GM23248 (cell line): ENCODE measurements around the gene HOXA13. TPM values are rescaled to one million over a fixed set of nuclear protein-coding genes. Genes with fewer than 3 reads are reported as not detected.

Source experiments
- DNase-seq: peaks from one replicate; pipeline ENCODE4 v3.0.0-alpha.2; 2015
- H2AFZ ChIP-seq: fragments of 200-600 bp; sonication (generic); 2 replicates; pipeline ENCODE4 v1.6.1; 2016; ENCODE audit warnings: antibody characterized with exemption
- H3F3A ChIP-seq: fragments of 200-600 bp; sonication (generic); 2 replicates; pipeline ENCODE4 v1.6.1; 2016; ENCODE audit warnings: mild to moderate bottlenecking, antibody characterized with exemption, mixed run types; ENCODE audit not compliant: insufficient read depth
- H3K27ac ChIP-seq: fragments of 200-600 bp; sonication (generic); 2 replicates; pipeline ENCODE4 v1.5.1; 2016; ENCODE audit warnings: mild to moderate bottlenecking
- H3K27me3 ChIP-seq: fragments of 200-600 bp; sonication (generic); replicated peaks from 2 replicates; pipeline ENCODE4 v1.6.1; 2016; ENCODE audit warnings: mild to moderate bottlenecking; ENCODE audit not compliant: insufficient read depth
- H3K36me3 ChIP-seq: fragments of 200-600 bp; sonication (generic); 2 replicates; pipeline ENCODE4 v1.6.1; 2016; ENCODE audit warnings: low read depth, mild to moderate bottlenecking
- H3K4me1 ChIP-seq: fragments of 200-600 bp; sonication (generic); 2 replicates; pipeline ENCODE4 v1.6.1; 2016; ENCODE audit warnings: mild to moderate bottlenecking; ENCODE audit not compliant: insufficient read depth
- H3K4me2 ChIP-seq: fragments of 200-600 bp; sonication (generic); one replicate; pipeline ENCODE4 v1.6.1; 2016; ENCODE audit warnings: mild to moderate bottlenecking; ENCODE audit not compliant: unreplicated experiment
- H3K4me3 ChIP-seq: fragments of 200-600 bp; sonication (generic); 2 replicates; pipeline ENCODE4 v1.5.1; 2016; ENCODE audit warnings: mild to moderate bottlenecking
- H3K79me2 ChIP-seq: fragments of 200-600 bp; sonication (generic); 2 replicates; pipeline ENCODE4 v1.6.1; 2016; ENCODE audit warnings: mild to moderate bottlenecking; ENCODE audit not compliant: insufficient read depth
- H3K9ac ChIP-seq: fragments of 200-600 bp; sonication (generic); 2 replicates; pipeline ENCODE4 v1.6.1; 2016; ENCODE audit warnings: mild to moderate bottlenecking
- H3K9me2 ChIP-seq: fragments of 200-600 bp; sonication (generic); 2 replicates; pipeline ENCODE4 v1.6.1; 2016; ENCODE audit warnings: mixed run types, mild to moderate bottlenecking, moderate library complexity; ENCODE audit not compliant: insufficient read depth
- H3K9me3 ChIP-seq: fragments of 200-600 bp; sonication (generic); one replicate; pipeline ENCODE4 v1.6.1; 2017; ENCODE audit warnings: low read depth
- H4K20me1 ChIP-seq: fragments of 200-600 bp; sonication (generic); 2 replicates; pipeline ENCODE4 v1.6.0; 2016; ENCODE audit not compliant: insufficient read depth
- EZH2 ChIP-seq: fragments of 200-600 bp; sonication (generic); IDR thresholded peaks from 2 replicates; pipeline ENCODE4 v1.6.1; 2018; ENCODE audit warnings: antibody characterized with exemption, mild to moderate bottlenecking; ENCODE audit not compliant: insufficient read depth, poor library complexity, severe bottlenecking
- EZH2phosphoT487 ChIP-seq: fragments of 200-600 bp; sonication (generic); IDR thresholded peaks from 2 replicates; pipeline ENCODE4 v1.6.1; 2018; ENCODE audit warnings: antibody characterized with exemption, moderate library complexity, mild to moderate bottlenecking, low read depth; ENCODE audit not compliant: insufficient read depth
- WGBS, 2 experiments: methylation state at CpG; one replicate each; pipeline ENCODE4 v1.1.6; 2015 to 2017; ENCODE audit warnings: low lambda C conversion rate in 2 of 2, low coverage in 1 of 2; ENCODE audit errors: missing lambda C conversion rate in 2 of 2; 5-methylcytosine and 5-hydroxymethylcytosine counted together
- in situ Hi-C: fragments of 300-500 bp; cut with MboI; formaldehyde crosslinking; loops from 2 replicates; pipeline ENCODE4 v1.15.0; 2020
- polyA plus RNA-seq: library from polyadenylated mRNA; unstranded; fragments of >200 nt; fragmentation: Nextera tagmentation; extraction: Ambion mirVana; gene quantifications from 2 replicates; pipeline ENCODE4 v1.2.1, GENCODE V29; 2016
- total RNA-seq: library from RNA; depleted of rRNA; stranded (reverse); fragments of >200 nt; shearing (Covaris generic); gene quantifications from 2 replicates; pipeline ENCODE4 v1.2.3, GENCODE V29; 2014

The HOXA13 gene
- total and polyA plus RNA-seq, 2 experiments from 2014 or later = 0.15 to 0.43 TPM

DNA sequence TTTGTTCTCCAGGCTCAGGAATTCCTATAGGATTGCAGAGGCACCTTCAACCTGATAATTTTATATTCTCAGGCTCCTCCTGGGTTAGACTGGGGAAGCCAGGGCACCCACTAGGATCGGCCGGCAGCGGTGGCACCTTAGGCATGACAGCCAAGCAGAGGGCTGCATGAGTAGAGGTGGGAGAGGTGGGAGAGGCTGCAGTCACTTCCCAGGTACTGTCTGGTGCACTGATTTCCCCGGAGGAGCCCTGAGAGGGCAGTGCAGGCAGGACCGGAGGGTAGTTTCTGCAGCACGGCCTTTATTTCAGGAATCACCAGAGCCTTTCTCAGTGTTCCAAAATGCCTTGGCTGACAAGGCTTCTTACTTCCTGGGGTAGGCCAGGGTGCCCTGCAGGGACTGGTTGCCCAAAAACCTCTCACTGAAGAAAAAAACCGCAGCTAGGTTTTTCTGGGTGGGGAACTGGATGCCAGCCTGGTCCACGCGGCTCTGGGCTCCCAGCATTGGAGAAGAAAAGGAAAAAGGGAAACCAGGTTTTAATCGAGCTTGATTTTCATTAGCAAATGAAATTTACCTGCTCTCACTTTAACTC, 3.6 kb upstream of the HOXA13 start:
- Histone ChIP-seq H3K36me3 (no peaks in the 10 kb centered on the region), H3K9ac (no peak overlapping the region), H2AFZ (no peak overlapping the region), H3F3A (peaks cover 5% of the 10 kb centered on the region; the same call in 1 of the 2 replicates), H3K4me3 (no peak overlapping the region), H3K27ac (no peak overlapping the region), H3K4me2 (no peak overlapping the region), H3K79me2 (no peaks in the 10 kb centered on the region), H3K27me3 (peaks cover 34% of the 10 kb centered on the region), H3K4me1 (no peaks in the 10 kb centered on the region), H4K20me1 (no peaks in the 10 kb centered on the region), H3K9me2 (no peaks in the 10 kb centered on the region), H3K9me3 (no peaks in the 10 kb centered on the region)
- DNase-seq = no peak
- WGBS, 2 experiments = 71 to 78% methylated on average over 10 of the region's 10 CpGs
- TF ChIP-seq EZH2 (no peak), EZH2phosphoT487 (no peak)
- in situ Hi-C loops = loop anchor here (10.0 kb wide), 3 partner anchors 381 to 721 kb away; no protein-coding TSS in a partner anchor

DNA sequence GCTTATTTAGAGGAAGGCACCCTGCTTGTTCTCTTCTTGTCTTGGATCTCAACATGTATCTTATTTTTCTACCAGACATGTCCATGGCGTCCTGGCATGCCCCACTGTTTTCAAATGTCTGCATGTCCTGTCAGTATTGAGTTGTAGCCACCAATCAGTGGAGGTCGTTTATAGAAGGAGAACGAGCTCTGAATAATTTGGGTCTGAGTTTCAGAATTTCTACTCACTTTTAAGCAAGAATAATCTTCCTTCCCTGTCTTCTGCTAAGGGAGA, 2.9 kb upstream of the HOXA13 start:
- Histone ChIP-seq H3K9me2 (no peaks in the 10 kb centered on the region), H3K79me2 (no peaks in the 10 kb centered on the region), H4K20me1 (no peaks in the 10 kb centered on the region), H3K4me3 (no peak overlapping the region), H3K27me3 (peaks cover 38% of the 10 kb centered on the region), H3K4me2 (no peak overlapping the region), H3K36me3 (no peaks in the 10 kb centered on the region), H3F3A (peaks cover 5% of the 10 kb centered on the region; the same call in 1 of the 2 replicates), H3K4me1 (no peaks in the 10 kb centered on the region), H3K27ac (no peak overlapping the region), H2AFZ (no peak overlapping the region), H3K9ac (no peak overlapping the region), H3K9me3 (no peaks in the 10 kb centered on the region)
- 95 to 98% methylated on average over 3 of the region's 3 CpGs for WGBS, 2 experiments
- DNase-seq = no peak
- TF ChIP-seq EZH2 = no peak
- TF ChIP-seq EZH2phosphoT487 = no peak
- in situ Hi-C loops = loop anchor here (10.0 kb wide), 3 partner anchors 382 to 722 kb away; no protein-coding TSS in a partner anchor

DNA sequence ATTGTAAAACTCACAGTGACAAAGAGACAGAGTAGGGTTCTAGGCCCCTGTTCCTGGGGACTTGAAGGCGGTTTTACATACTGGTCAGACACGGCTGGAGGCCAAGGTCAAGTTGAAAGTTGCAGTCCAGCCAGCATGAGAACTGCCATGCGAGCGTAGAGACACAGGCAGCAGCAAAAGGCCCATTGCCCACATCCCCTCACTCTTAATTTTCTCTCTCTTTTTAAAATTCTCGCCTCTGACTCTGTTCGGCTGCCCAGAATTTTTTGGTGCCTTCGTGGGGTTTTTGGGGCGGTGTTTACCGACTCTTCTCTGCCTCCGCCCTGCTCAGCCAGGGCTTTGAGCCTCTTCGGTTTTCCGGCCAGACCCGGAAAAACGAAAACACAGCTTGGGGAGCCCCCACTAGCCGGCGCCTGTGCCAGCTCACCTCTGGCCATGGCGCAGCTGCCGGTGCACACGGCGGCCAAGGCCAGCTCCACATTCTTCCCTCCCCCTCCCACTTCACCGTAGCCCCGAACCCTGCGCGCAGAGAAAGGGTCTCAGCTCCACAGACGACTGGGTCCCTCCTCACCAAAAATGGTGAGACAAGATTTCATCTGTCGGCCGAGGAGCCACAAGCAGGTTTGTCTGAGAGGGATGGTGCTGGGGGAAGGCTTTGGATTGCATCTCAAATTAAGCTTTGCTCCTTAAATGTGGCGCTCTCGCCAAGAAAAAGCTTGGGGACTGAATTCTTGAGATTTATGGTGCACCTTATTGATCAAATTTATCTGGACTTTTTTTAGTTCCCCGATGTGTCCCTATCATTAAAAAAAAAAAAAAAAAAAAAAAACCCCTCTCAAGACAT, 2.3 kb upstream of the HOXA13 start:
- no peak overlapping the region for H2AFZ ChIP-seq
- H3K36me3 ChIP-seq = no peaks in the 10 kb centered on the region
- H3K9me2 ChIP-seq = no peaks in the 10 kb centered on the region
- WGBS, 2 experiments = 83 to 86% methylated on average over 30 of the region's 30 CpGs
- DNase-seq = no peak
- no peak overlapping the region for H3K27ac ChIP-seq
- H3K79me2 ChIP-seq = no peaks in the 10 kb centered on the region
- peaks cover 6% of the 10 kb centered on the region; the same call in 1 of the 2 replicates for H3F3A ChIP-seq
- H4K20me1 ChIP-seq = no peaks in the 10 kb centered on the region
- TF ChIP-seq EZH2phosphoT487 (no peak), EZH2 (no peak)
- in situ Hi-C loops = loop anchor here (10.0 kb wide), 3 partner anchors 383 to 723 kb away; no protein-coding TSS in a partner anchor
- H3K9ac ChIP-seq = no peak overlapping the region
- H3K27me3 ChIP-seq = peaks cover 39% of the 10 kb centered on the region
- H3K4me1 ChIP-seq = no peaks in the 10 kb centered on the region
- no peaks in the 10 kb centered on the region for H3K9me3 ChIP-seq
- no peak overlapping the region for H3K4me3 ChIP-seq
- H3K4me2 ChIP-seq = no peak overlapping the region

DNA sequence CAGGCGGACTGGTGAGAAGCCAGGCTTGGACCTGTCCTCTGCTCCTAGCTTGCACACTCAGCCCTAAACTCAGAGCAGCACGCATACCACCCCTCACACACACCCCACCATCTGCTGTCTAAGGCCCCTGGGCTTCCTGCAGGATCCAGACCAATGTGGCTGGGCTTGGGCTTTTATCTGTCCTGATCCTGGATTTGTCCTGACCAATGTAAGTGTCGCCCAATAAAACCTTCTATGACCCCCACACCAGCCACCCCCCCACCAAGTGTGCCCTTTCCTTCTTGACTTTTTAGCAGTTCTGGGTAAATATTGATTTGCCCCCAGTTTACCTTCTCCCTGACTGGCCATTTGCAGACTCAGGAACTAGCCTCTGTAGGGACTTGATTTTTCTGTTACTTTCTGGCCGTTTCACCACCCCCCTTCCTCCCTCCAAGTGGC, 1.7 kb upstream of the HOXA13 start:
- WGBS, 2 experiments = 93 to 95% methylated on average over 4 of the region's 4 CpGs
- Histone ChIP-seq H3F3A (peaks cover 10% of the 10 kb centered on the region; the same call in 1 of the 2 replicates), H2AFZ (no peak overlapping the region), H3K36me3 (no peaks in the 10 kb centered on the region), H4K20me1 (no peaks in the 10 kb centered on the region), H3K9ac (no peak overlapping the region), H3K4me3 (no peak overlapping the region), H3K9me2 (no peaks in the 10 kb centered on the region), H3K27me3 (peaks cover 35% of the 10 kb centered on the region), H3K4me1 (no peaks in the 10 kb centered on the region), H3K79me2 (no peaks in the 10 kb centered on the region), H3K4me2 (no peak overlapping the region), H3K9me3 (no peaks in the 10 kb centered on the region), H3K27ac (no peak overlapping the region)
- in situ Hi-C loops = loop anchor here (10.0 kb wide), 3 partner anchors 383 to 723 kb away; no protein-coding TSS in a partner anchor
- DNase-seq = no peak
- no peak for TF ChIP-seq EZH2
- TF ChIP-seq EZH2phosphoT487 = no peak
